ENCODE data around the gene FOXP4.

The FOXP4 gene

GRCh38 chr6:41545703-41546474 lies at the start of gene FOXP4:
TSS of gene FOXP4 (plus strand) at chr6:41546381. CDS start at chr6:41565761, 19,380 bp downstream.
- Histone ChIP-seq H3K4me3 (ENCODE audit: low read length) (peak within 1 kb of the TSS; percentile 95), H3K4me1 (ENCODE audit: control insufficient read depth, insufficient read depth, low read length) (peaks cover 15% of the 10 kb centered on the region), H3K9me3 (ENCODE audit: control insufficient read depth, low read length) (no peaks in the 10 kb centered on the region), H3K9ac (ENCODE audit: low read length) (peak within 1 kb of the TSS; percentile 85), H3K27me3 (replicated peaks; ENCODE audit: control insufficient read depth, insufficient read depth, low read length) (peaks cover 12% of the 10 kb centered on the region), H3K36me3 (ENCODE audit: control insufficient read depth, insufficient read depth, low read length, severe bottlenecking) (peaks cover 3% of the 10 kb centered on the region)
- peak; percentile 96 for DNase-seq (ENCODE audit: low read depth)

GRCh38 chr6:41497573-41497972 lies 48.6 kb upstream of the FOXP4 start:
- no peaks in the 10 kb centered on the region for H3K36me3 ChIP-seq (ENCODE audit: control insufficient read depth, insufficient read depth, low read length, severe bottlenecking)
- H3K4me1 ChIP-seq (ENCODE audit: control insufficient read depth, insufficient read depth, low read length), result no peaks in the 10 kb centered on the region
- H3K4me3 ChIP-seq (ENCODE audit: low read length), result no peak overlapping the region
- no peak overlapping the region for H3K9ac ChIP-seq (ENCODE audit: low read length)
- no peak for DNase-seq (ENCODE audit: low read depth)
- peaks cover 23% of the 10 kb centered on the region for H3K27me3 ChIP-seq (replicated peaks; ENCODE audit: control insufficient read depth, insufficient read depth, low read length)
- no peaks in the 10 kb centered on the region for H3K9me3 ChIP-seq (ENCODE audit: control insufficient read depth, low read length)

GRCh38 chr6:41497994-41498393 lies 48.2 kb upstream of the FOXP4 start:
- H3K27me3 ChIP-seq (replicated peaks; ENCODE audit: control insufficient read depth, insufficient read depth, low read length), result peaks cover 22% of the 10 kb centered on the region
- DNase-seq (ENCODE audit: low read depth), result no peak
- H3K9ac ChIP-seq (ENCODE audit: low read length), result no peak overlapping the region
- H3K36me3 ChIP-seq (ENCODE audit: control insufficient read depth, insufficient read depth, low read length, severe bottlenecking), result no peaks in the 10 kb centered on the region
- H3K9me3 ChIP-seq (ENCODE audit: control insufficient read depth, low read length), result no peaks in the 10 kb centered on the region
- no peak overlapping the region for H3K4me3 ChIP-seq (ENCODE audit: low read length)
- no peaks in the 10 kb centered on the region for H3K4me1 ChIP-seq (ENCODE audit: control insufficient read depth, insufficient read depth, low read length)

- H3K36me3 ChIP-seq (ENCODE audit: control insufficient read depth, insufficient read depth, low read length, severe bottlenecking), result no peaks in the 10 kb centered on the region
- no peak for DNase-seq (ENCODE audit: low read depth)
- no peaks in the 10 kb centered on the region for H3K4me1 ChIP-seq (ENCODE audit: control insufficient read depth, insufficient read depth, low read length)
- no peak overlapping the region for H3K4me3 ChIP-seq (ENCODE audit: low read length)
- peaks cover 15% of the 10 kb centered on the region for H3K27me3 ChIP-seq (replicated peaks; ENCODE audit: control insufficient read depth, insufficient read depth, low read length)
- H3K9ac ChIP-seq (ENCODE audit: low read length), result no peak overlapping the region
- H3K9me3 ChIP-seq (ENCODE audit: control insufficient read depth, low read length), result no peaks in the 10 kb centered on the region
Measured at GRCh38 chr6:41498968-41499599, 47.1 kb upstream of the FOXP4 start.

GRCh38 chr6:41500561-41500960 lies 45.6 kb upstream of the FOXP4 start:
- Histone ChIP-seq H3K4me1 (ENCODE audit: control insufficient read depth, insufficient read depth, low read length) (peaks cover 5% of the 10 kb centered on the region), H3K4me3 (ENCODE audit: low read length) (no peak overlapping the region), H3K9me3 (ENCODE audit: control insufficient read depth, low read length) (no peaks in the 10 kb centered on the region), H3K9ac (ENCODE audit: low read length) (no peak overlapping the region), H3K36me3 (ENCODE audit: control insufficient read depth, insufficient read depth, low read length, severe bottlenecking) (no peaks in the 10 kb centered on the region), H3K27me3 (replicated peaks; ENCODE audit: control insufficient read depth, insufficient read depth, low read length) (peaks cover 6% of the 10 kb centered on the region)
- no peak for DNase-seq (ENCODE audit: low read depth)

GRCh38 chr6:41502566-41502916 lies 43.6 kb upstream of the FOXP4 start:
- Histone ChIP-seq H3K36me3 (ENCODE audit: control insufficient read depth, insufficient read depth, low read length, severe bottlenecking) (no peaks in the 10 kb centered on the region), H3K9me3 (ENCODE audit: control insufficient read depth, low read length) (no peaks in the 10 kb centered on the region), H3K4me1 (ENCODE audit: control insufficient read depth, insufficient read depth, low read length) (peaks cover 7% of the 10 kb centered on the region), H3K9ac (ENCODE audit: low read length) (no peak overlapping the region), H3K27me3 (replicated peaks; ENCODE audit: control insufficient read depth, insufficient read depth, low read length) (peaks cover 4% of the 10 kb centered on the region), H3K4me3 (ENCODE audit: low read length) (no peak overlapping the region)
- no peak for DNase-seq (ENCODE audit: low read depth)

GRCh38 chr6:41502917-41503671 lies 43.1 kb upstream of the FOXP4 start:
- peaks cover 7% of the 10 kb centered on the region for H3K4me1 ChIP-seq (ENCODE audit: control insufficient read depth, insufficient read depth, low read length)
- H3K9me3 ChIP-seq (ENCODE audit: control insufficient read depth, low read length), result no peaks in the 10 kb centered on the region
- no peaks in the 10 kb centered on the region for H3K36me3 ChIP-seq (ENCODE audit: control insufficient read depth, insufficient read depth, low read length, severe bottlenecking)
- no peak overlapping the region for H3K9ac ChIP-seq (ENCODE audit: low read length)
- H3K4me3 ChIP-seq (ENCODE audit: low read length), result no peak overlapping the region
- no peak for DNase-seq (ENCODE audit: low read depth)
- H3K27me3 ChIP-seq (replicated peaks; ENCODE audit: control insufficient read depth, insufficient read depth, low read length), result peaks cover 9% of the 10 kb centered on the region

GRCh38 chr6:41503827-41504465 lies 42.2 kb upstream of the FOXP4 start:
- peaks cover 7% of the 10 kb centered on the region for H3K4me1 ChIP-seq (ENCODE audit: control insufficient read depth, insufficient read depth, low read length)
- H3K27me3 ChIP-seq (replicated peaks; ENCODE audit: control insufficient read depth, insufficient read depth, low read length), result peaks cover 18% of the 10 kb centered on the region
- H3K4me3 ChIP-seq (ENCODE audit: low read length), result peak overlapping the region; percentile 59
- H3K9me3 ChIP-seq (ENCODE audit: control insufficient read depth, low read length), result no peaks in the 10 kb centered on the region
- H3K9ac ChIP-seq (ENCODE audit: low read length), result no peak overlapping the region
- DNase-seq (ENCODE audit: low read depth), result peak; percentile 72
- no peaks in the 10 kb centered on the region for H3K36me3 ChIP-seq (ENCODE audit: control insufficient read depth, insufficient read depth, low read length, severe bottlenecking)

- H3K9me3 ChIP-seq (ENCODE audit: control insufficient read depth, low read length), result no peaks in the 10 kb centered on the region
- peaks cover 7% of the 10 kb centered on the region for H3K4me1 ChIP-seq (ENCODE audit: control insufficient read depth, insufficient read depth, low read length)
- peaks cover 24% of the 10 kb centered on the region for H3K27me3 ChIP-seq (replicated peaks; ENCODE audit: control insufficient read depth, insufficient read depth, low read length)
- peak overlapping the region; percentile 59 for H3K4me3 ChIP-seq (ENCODE audit: low read length)
- no peaks in the 10 kb centered on the region for H3K36me3 ChIP-seq (ENCODE audit: control insufficient read depth, insufficient read depth, low read length, severe bottlenecking)
- DNase-seq (ENCODE audit: low read depth), result no peak
- H3K9ac ChIP-seq (ENCODE audit: low read length), result no peak overlapping the region
Measured at GRCh38 chr6:41504466-41505121, 41.6 kb upstream of the FOXP4 start.

GRCh38 chr6:41505122-41506049 lies 40.8 kb upstream of the FOXP4 start:
- H3K9me3 ChIP-seq (ENCODE audit: control insufficient read depth, low read length), result no peaks in the 10 kb centered on the region
- DNase-seq (ENCODE audit: low read depth), result peak; percentile 88
- H3K36me3 ChIP-seq (ENCODE audit: control insufficient read depth, insufficient read depth, low read length, severe bottlenecking), result no peaks in the 10 kb centered on the region
- H3K27me3 ChIP-seq (replicated peaks; ENCODE audit: control insufficient read depth, insufficient read depth, low read length), result peaks cover 29% of the 10 kb centered on the region
- H3K4me1 ChIP-seq (ENCODE audit: control insufficient read depth, insufficient read depth, low read length), result peaks cover 7% of the 10 kb centered on the region
- peak overlapping the region; percentile 69 for H3K4me3 ChIP-seq (ENCODE audit: low read length)
- peak overlapping the region; percentile 55 for H3K9ac ChIP-seq (ENCODE audit: low read length)

Data from adipocyte (in vitro differentiated cells).